GM19240 (cell line): ENCODE results near the gene TSPAN12.
"Not testable (repeated sequence)": the region's sequence is repeated elsewhere in the genome, so short reads cannot be mapped to it uniquely, and the experiment has no call there.

Source experiments
- DNase-seq: peaks from one replicate; pipeline ENCODE4 v3.0.0; 2011; ENCODE audit warnings: low spot score; ENCODE audit not compliant: insufficient read length

The TSPAN12 gene

GRCh38 chr7:120857588-120858573, at the start of gene TSPAN12:
TSPAN12 (minus strand) TSS chr7:120858144; CDS start chr7:120856763, 1,381 bp downstream.
- peak; percentile 48 for DNase-seq

- no peak for DNase-seq
Observed at GRCh38 chr7:120898715-120899499, 41.0 kb upstream of the TSPAN12 start.

GRCh38 chr7:120895253-120895652, 37.3 kb upstream of the TSPAN12 start:
- not testable (repeated sequence) for DNase-seq

- DNase-seq = not testable (repeated sequence)
Observed at GRCh38 chr7:120885602-120886001, 27.7 kb upstream of the TSPAN12 start.

GRCh38 chr7:120877701-120878100, 19.8 kb upstream of the TSPAN12 start:
- DNase-seq = no peak

- no peak for DNase-seq
Observed at GRCh38 chr7:120876922-120877321, 19.0 kb upstream of the TSPAN12 start.

- DNase-seq = no peak
Observed at GRCh38 chr7:120874722-120875121, 16.8 kb upstream of the TSPAN12 start.

- DNase-seq = no peak
Observed at GRCh38 chr7:120874016-120874415, 16.1 kb upstream of the TSPAN12 start.

- no peak for DNase-seq
Observed at GRCh38 chr7:120873401-120873800, 15.5 kb upstream of the TSPAN12 start.

GRCh38 chr7:120869700-120870099, 11.8 kb upstream of the TSPAN12 start:
- DNase-seq = no peak

- DNase-seq = no peak
Observed at GRCh38 chr7:120867932-120868331, 10.0 kb upstream of the TSPAN12 start.

GRCh38 chr7:120865191-120865981, 7.4 kb upstream of the TSPAN12 start:
- DNase-seq = no peak

- DNase-seq = no peak
Observed at GRCh38 chr7:120864141-120864900, 6.4 kb upstream of the TSPAN12 start.

GRCh38 chr7:120862987-120863590, 5.1 kb upstream of the TSPAN12 start:
- no peak for DNase-seq

- DNase-seq = no peak
Observed at GRCh38 chr7:120860156-120860555, 2.2 kb upstream of the TSPAN12 start.

- no peak for DNase-seq
Observed at GRCh38 chr7:120859459-120859858, 1.5 kb upstream of the TSPAN12 start.

- no peak for DNase-seq
Observed at GRCh38 chr7:120856621-120857352, 1.2 kb downstream of the TSPAN12 start.

- DNase-seq = no peak
Observed at GRCh38 chr7:120856198-120856597, 1.7 kb downstream of the TSPAN12 start.

GRCh38 chr7:120852700-120853099, 5.2 kb downstream of the TSPAN12 start:
- DNase-seq = no peak
